ENCODE results near the gene SMARCD1. TPM values are rescaled to one million over a fixed set of nuclear protein-coding genes. Genes with fewer than 3 reads are reported as not detected.
A peak's percentile ranks its signal among the peaks of the same experiment; 100 is the strongest.

SMARCD1 gene
- total and polyA plus RNA-seq, 2 experiments from 2014 or later = 124 to 287 TPM

DNA sequence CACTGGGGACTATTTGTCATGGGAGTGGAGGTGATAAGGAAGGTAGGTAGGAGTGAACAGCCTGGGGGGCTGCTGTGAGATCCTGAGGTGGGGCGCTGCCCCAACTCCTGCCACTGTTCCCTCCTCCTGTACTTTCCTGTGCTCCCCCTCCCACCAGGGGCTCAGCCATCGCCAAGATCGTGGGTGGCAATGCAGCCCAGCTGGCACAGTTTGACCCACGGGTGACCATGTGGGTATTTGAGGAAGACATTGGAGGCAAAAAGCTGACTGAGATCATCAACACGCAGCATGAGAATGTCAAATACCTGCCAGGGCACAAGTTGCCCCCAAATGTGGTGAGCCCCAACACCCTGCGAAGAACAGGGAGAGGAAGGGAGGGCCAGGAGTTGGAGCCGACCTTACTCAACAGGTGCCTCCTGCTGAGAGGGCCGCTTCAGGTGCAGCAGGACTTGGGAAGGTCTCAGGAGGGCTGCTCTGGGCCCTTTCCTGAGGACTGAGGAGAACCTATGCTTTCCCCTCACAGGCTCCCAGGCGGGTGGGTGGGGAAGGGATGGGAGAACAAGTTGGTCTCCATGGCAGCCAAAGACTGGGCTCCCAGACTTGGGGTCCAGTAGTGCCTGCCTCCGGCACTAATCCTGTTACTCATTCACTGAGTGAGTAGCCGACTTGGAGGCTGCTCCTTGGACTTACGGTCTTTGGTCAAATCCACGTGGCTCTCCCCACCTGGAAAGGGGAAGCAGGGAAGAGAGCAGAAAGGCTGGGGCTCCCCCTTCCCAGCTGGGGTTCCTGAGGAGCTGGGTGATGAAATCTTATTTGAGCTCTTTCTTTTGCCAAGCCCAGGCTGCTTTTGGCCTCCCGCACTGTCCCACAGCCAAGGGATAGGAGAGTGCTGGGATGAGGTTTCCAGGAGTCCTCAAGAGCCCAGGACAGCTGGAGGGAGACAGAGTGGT is 19.6 kb downstream of the SMARCD1 start:
- Histone ChIP-seq H3K36me3 (ENCODE audit: insufficient read depth) (no peaks in the 10 kb centered on the region), H3K4me2 (peak overlapping the region; percentile 55; the same call in 1 of the 2 replicates), H3K79me2 (replicated peaks; ENCODE audit: insufficient read depth) (no peaks in the 10 kb centered on the region), H2AFZ (no peak overlapping the region), H3K4me1 (ENCODE audit: insufficient read depth) (peaks cover 12% of the 10 kb centered on the region; the same call in 1 of the 2 replicates), H3F3A (replicated peaks; ENCODE audit: low read depth) (peaks cover 8% of the 10 kb centered on the region; the same call in 1 of the 2 replicates), H3K4me3 (no peak overlapping the region), H4K20me1 (replicated peaks; ENCODE audit: insufficient read depth) (no peaks in the 10 kb centered on the region; the same call in 1 of the 2 replicates), H3K27me3 (ENCODE audit: insufficient read depth) (no peaks in the 10 kb centered on the region), H3K27ac (ENCODE audit: low read depth) (no peak overlapping the region), H3K9me2 (ENCODE audit: insufficient read depth) (no peaks in the 10 kb centered on the region)
- Mint-ChIP-seq H3K27me3 (ENCODE audit: insufficient read depth, low read depth, poor library complexity) (peaks cover 7% of the 10 kb centered on the region), H3K9me3 (no peaks in the 10 kb centered on the region), H3K4me1 (peaks cover 38% of the 10 kb centered on the region), H3K27ac (no peak overlapping the region), H3K36me3 (ENCODE audit: low read depth) (peaks cover 17% of the 10 kb centered on the region), H3K4me3 (no peak overlapping the region)
- ATAC-seq (no peak), DNase-seq (ENCODE audit: low spot score) (no peak)
- no peak for TF ChIP-seq NANOG (IDR thresholded peaks at IDR 0.05; ENCODE audit: borderline replicate concordance)
- TF ChIP-seq EZH2phosphoT487 (IDR thresholded peaks at IDR 0.05; ENCODE audit: unreplicated experiment) = no peak
- TF ChIP-seq, protein P1, sequence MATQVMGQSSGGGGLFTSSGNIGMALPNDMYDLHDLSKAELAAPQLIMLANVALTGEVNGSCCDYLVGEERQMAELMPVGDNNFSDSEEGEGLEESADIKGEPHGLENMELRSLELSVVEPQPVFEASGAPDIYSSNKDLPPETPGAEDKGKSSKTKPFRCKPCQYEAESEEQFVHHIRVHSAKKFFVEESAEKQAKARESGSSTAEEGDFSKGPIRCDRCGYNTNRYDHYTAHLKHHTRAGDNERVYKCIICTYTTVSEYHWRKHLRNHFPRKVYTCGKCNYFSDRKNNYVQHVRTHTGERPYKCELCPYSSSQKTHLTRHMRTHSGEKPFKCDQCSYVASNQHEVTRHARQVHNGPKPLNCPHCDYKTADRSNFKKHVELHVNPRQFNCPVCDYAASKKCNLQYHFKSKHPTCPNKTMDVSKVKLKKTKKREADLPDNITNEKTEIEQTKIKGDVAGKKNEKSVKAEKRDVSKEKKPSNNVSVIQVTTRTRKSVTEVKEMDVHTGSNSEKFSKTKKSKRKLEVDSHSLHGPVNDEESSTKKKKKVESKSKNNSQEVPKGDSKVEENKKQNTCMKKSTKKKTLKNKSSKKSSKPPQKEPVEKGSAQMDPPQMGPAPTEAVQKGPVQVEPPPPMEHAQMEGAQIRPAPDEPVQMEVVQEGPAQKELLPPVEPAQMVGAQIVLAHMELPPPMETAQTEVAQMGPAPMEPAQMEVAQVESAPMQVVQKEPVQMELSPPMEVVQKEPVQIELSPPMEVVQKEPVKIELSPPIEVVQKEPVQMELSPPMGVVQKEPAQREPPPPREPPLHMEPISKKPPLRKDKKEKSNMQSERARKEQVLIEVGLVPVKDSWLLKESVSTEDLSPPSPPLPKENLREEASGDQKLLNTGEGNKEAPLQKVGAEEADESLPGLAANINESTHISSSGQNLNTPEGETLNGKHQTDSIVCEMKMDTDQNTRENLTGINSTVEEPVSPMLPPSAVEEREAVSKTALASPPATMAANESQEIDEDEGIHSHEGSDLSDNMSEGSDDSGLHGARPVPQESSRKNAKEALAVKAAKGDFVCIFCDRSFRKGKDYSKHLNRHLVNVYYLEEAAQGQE (IDR thresholded peaks at IDR 0.05; ENCODE audit: unreplicated experiment) = no peak
- no peak for TF ChIP-seq CREB1 (CRISPR knock-in tag; IDR thresholded peaks at IDR 0.05; ENCODE audit: low read depth)
- TF ChIP-seq, protein P2, sequence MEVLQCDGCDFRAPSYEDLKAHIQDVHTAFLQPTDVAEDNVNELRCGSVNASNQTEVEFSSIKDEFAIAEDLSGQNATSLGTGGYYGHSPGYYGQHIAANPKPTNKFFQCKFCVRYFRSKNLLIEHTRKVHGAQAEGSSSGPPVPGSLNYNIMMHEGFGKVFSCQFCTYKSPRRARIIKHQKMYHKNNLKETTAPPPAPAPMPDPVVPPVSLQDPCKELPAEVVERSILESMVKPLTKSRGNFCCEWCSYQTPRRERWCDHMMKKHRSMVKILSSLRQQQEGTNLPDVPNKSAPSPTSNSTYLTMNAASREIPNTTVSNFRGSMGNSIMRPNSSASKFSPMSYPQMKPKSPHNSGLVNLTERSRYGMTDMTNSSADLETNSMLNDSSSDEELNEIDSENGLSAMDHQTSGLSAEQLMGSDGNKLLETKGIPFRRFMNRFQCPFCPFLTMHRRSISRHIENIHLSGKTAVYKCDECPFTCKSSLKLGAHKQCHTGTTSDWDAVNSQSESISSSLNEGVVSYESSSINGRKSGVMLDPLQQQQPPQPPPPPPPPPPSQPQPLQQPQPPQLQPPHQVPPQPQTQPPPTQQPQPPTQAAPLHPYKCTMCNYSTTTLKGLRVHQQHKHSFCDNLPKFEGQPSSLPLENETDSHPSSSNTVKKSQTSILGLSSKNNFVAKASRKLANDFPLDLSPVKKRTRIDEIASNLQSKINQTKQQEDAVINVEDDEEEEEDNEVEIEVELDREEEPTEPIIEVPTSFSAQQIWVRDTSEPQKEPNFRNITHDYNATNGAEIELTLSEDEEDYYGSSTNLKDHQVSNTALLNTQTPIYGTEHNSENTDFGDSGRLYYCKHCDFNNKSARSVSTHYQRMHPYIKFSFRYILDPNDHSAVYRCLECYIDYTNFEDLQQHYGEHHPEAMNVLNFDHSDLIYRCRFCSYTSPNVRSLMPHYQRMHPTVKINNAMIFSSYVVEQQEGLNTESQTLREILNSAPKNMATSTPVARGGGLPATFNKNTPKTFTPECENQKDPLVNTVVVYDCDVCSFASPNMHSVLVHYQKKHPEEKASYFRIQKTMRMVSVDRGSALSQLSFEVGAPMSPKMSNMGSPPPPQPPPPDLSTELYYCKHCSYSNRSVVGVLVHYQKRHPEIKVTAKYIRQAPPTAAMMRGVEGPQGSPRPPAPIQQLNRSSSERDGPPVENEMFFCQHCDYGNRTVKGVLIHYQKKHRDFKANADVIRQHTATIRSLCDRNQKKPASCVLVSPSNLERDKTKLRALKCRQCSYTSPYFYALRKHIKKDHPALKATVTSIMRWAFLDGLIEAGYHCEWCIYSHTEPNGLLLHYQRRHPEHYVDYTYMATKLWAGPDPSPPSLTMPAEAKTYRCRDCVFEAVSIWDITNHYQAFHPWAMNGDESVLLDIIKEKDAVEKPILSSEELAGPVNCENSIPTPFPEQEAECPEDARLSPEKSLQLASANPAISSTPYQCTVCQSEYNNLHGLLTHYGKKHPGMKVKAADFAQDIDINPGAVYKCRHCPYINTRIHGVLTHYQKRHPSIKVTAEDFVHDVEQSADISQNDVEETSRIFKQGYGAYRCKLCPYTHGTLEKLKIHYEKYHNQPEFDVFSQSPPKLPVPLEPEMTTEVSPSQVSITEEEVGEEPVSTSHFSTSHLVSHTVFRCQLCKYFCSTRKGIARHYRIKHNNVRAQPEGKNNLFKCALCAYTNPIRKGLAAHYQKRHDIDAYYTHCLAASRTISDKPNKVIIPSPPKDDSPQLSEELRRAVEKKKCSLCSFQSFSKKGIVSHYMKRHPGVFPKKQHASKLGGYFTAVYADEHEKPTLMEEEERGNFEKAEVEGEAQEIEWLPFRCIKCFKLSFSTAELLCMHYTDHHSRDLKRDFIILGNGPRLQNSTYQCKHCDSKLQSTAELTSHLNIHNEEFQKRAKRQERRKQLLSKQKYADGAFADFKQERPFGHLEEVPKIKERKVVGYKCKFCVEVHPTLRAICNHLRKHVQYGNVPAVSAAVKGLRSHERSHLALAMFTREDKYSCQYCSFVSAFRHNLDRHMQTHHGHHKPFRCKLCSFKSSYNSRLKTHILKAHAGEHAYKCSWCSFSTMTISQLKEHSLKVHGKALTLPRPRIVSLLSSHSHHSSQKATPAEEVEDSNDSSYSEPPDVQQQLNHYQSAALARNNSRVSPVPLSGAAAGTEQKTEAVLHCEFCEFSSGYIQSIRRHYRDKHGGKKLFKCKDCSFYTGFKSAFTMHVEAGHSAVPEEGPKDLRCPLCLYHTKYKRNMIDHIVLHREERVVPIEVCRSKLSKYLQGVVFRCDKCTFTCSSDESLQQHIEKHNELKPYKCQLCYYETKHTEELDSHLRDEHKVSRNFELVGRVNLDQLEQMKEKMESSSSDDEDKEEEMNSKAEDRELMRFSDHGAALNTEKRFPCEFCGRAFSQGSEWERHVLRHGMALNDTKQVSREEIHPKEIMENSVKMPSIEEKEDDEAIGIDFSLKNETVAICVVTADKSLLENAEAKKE (CRISPR knock-in tag; IDR thresholded peaks at IDR 0.05) = no peak
- TF ChIP-seq EZH2 (IDR thresholded peaks at IDR 0.05; ENCODE audit: low read depth, unreplicated experiment) = no peak
- no peak for TF ChIP-seq ZNF331 (CRISPR knock-in tag; IDR thresholded peaks at IDR 0.05; ENCODE audit: low read depth)
- no peak for TF ChIP-seq POLR2AphosphoS5 (IDR thresholded peaks at IDR 0.05; ENCODE audit: low read depth)
- no peak for TF ChIP-seq STAT1 (IDR thresholded peaks at IDR 0.05; ENCODE audit: unreplicated experiment)
- TF ChIP-seq, protein P3, sequence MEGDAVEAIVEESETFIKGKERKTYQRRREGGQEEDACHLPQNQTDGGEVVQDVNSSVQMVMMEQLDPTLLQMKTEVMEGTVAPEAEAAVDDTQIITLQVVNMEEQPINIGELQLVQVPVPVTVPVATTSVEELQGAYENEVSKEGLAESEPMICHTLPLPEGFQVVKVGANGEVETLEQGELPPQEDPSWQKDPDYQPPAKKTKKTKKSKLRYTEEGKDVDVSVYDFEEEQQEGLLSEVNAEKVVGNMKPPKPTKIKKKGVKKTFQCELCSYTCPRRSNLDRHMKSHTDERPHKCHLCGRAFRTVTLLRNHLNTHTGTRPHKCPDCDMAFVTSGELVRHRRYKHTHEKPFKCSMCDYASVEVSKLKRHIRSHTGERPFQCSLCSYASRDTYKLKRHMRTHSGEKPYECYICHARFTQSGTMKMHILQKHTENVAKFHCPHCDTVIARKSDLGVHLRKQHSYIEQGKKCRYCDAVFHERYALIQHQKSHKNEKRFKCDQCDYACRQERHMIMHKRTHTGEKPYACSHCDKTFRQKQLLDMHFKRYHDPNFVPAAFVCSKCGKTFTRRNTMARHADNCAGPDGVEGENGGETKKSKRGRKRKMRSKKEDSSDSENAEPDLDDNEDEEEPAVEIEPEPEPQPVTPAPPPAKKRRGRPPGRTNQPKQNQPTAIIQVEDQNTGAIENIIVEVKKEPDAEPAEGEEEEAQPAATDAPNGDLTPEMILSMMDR (conservative IDR thresholded peaks at IDR 0.05; ENCODE audit: low read depth in 2 of 2) = no peak
- TF ChIP-seq, protein P4, sequence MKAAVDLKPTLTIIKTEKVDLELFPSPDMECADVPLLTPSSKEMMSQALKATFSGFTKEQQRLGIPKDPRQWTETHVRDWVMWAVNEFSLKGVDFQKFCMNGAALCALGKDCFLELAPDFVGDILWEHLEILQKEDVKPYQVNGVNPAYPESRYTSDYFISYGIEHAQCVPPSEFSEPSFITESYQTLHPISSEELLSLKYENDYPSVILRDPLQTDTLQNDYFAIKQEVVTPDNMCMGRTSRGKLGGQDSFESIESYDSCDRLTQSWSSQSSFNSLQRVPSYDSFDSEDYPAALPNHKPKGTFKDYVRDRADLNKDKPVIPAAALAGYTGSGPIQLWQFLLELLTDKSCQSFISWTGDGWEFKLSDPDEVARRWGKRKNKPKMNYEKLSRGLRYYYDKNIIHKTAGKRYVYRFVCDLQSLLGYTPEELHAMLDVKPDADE (IDR thresholded peaks at IDR 0.05) = no peak
- TF ChIP-seq ZNF114 (CRISPR knock-in tag; IDR thresholded peaks at IDR 0.05) = no peak
- no peak for TF ChIP-seq JUNB (IDR thresholded peaks at IDR 0.05; ENCODE audit: unreplicated experiment)
